Lower leg skin (tissue), 3 donors: ENCODE data around the gene FBXL14.

ENCODE experiments used
- CTCF ChIP-seq, 3 donors: fragments of 450-650 bp; IDR thresholded peaks; one replicate each; pipeline ENCODE4 v1.5.1; 2016; ENCODE audit warnings: antibody characterized with exemption in 3 of 3, mild to moderate bottlenecking in 3 of 3, moderate library complexity in 2 of 3
- POLR2A ChIP-seq, 2 donors: fragments of 450-650 bp; IDR thresholded peaks; one replicate each; pipeline ENCODE4 v1.6.1; 2016 to 2017; ENCODE audit warnings: antibody characterized with exemption in 2 of 2, mild to moderate bottlenecking in 1 of 2, moderate library complexity in 1 of 2

GRCh38 chr12:1634590-1635191 is 40.3 kb upstream of the FBXL14 start:
- TF ChIP-seq CTCF (IDR thresholded peaks at IDR 0.05): no peak
- no peak for TF ChIP-seq POLR2A (IDR thresholded peaks at IDR 0.05)
